Measurements from ENCODE around the gene BRI3BP.
A peak's percentile ranks its signal among the peaks of the same experiment; 100 is the strongest.
"Not testable (repeated sequence)": the region's sequence is repeated elsewhere in the genome, so short reads cannot be mapped to it uniquely, and the experiment has no call there.

BRI3BP gene

GRCh38 chr12:125021771-125022170 lies 28.3 kb downstream of the BRI3BP start:
- CTCF ChIA-PET = no interaction called here
- no peak for DNase-seq (ENCODE audit: low read depth, low spot score)
- POLR2A ChIA-PET = no interaction called here
- TF ChIP-seq CTCF (IDR thresholded peaks at IDR 0.05; ENCODE audit: insufficient read depth, low read length, missing control alignments) = no peak
- H3K4me3 ChIP-seq (ENCODE audit: low read depth, low read length) = no peak overlapping the region

- DNase-seq (ENCODE audit: low read depth, low spot score) = no peak
- POLR2A ChIA-PET = no interaction called here
- no peak overlapping the region for H3K4me3 ChIP-seq (ENCODE audit: low read depth, low read length)
- CTCF ChIA-PET = no interaction called here
- no peak for TF ChIP-seq CTCF (IDR thresholded peaks at IDR 0.05; ENCODE audit: insufficient read depth, low read length, missing control alignments)
Measured at GRCh38 chr12:125023065-125023464, 29.6 kb downstream of the BRI3BP start.

GRCh38 chr12:125024949-125025563 lies 31.6 kb downstream of the BRI3BP start:
- no peak overlapping the region for H3K4me3 ChIP-seq (ENCODE audit: low read depth, low read length)
- no peak for DNase-seq (ENCODE audit: low read depth, low spot score)
- POLR2A ChIA-PET = no interaction called here
- CTCF ChIA-PET = no interaction called here
- TF ChIP-seq CTCF (IDR thresholded peaks at IDR 0.05; ENCODE audit: insufficient read depth, low read length, missing control alignments) = no peak

- ChIA-PET CTCF (no interaction called here), POLR2A (no interaction called here)
- TF ChIP-seq CTCF (IDR thresholded peaks at IDR 0.05; ENCODE audit: insufficient read depth, low read length, missing control alignments) = no peak
- DNase-seq (ENCODE audit: low read depth, low spot score) = no peak
- H3K4me3 ChIP-seq (ENCODE audit: low read depth, low read length) = no peak overlapping the region
Measured at GRCh38 chr12:125025606-125026235, 32.3 kb downstream of the BRI3BP start.

GRCh38 chr12:125028106-125028505 lies 34.7 kb downstream of the BRI3BP start:
- no peak for DNase-seq (ENCODE audit: low read depth, low spot score)
- CTCF ChIA-PET = no interaction called here
- POLR2A ChIA-PET = no interaction called here
- H3K4me3 ChIP-seq (ENCODE audit: low read depth, low read length) = no peak overlapping the region
- no peak for TF ChIP-seq CTCF (IDR thresholded peaks at IDR 0.05; ENCODE audit: insufficient read depth, low read length, missing control alignments)

GRCh38 chr12:125029761-125030358 lies 36.4 kb downstream of the BRI3BP start:
- ChIA-PET CTCF (no interaction called here), POLR2A (no interaction called here)
- DNase-seq (ENCODE audit: low read depth, low spot score) = peak; percentile 19
- no peak overlapping the region for H3K4me3 ChIP-seq (ENCODE audit: low read depth, low read length)
- TF ChIP-seq CTCF (IDR thresholded peaks at IDR 0.05; ENCODE audit: insufficient read depth, low read length, missing control alignments) = no peak

GRCh38 chr12:125031471-125031870 lies 38.0 kb downstream of the BRI3BP start:
- POLR2A ChIA-PET; DNase-seq (ENCODE audit: low read depth, low spot score); H3K4me3 ChIP-seq (ENCODE audit: low read depth, low read length); CTCF ChIA-PET: not testable (repeated sequence)

All from AG04449 (cell line).